GM04503 (cell line): ENCODE measurements around the gene NKD1.
"Not testable (repeated sequence)": the region's sequence is repeated elsewhere in the genome, so short reads cannot be mapped to it uniquely, and the experiment has no call there.

ENCODE experiments used
- DNase-seq: peaks from one replicate; pipeline ENCODE4 v3.0.0-alpha.2; 2012; ENCODE audit warnings: low read depth

Gene NKD1

DNA sequence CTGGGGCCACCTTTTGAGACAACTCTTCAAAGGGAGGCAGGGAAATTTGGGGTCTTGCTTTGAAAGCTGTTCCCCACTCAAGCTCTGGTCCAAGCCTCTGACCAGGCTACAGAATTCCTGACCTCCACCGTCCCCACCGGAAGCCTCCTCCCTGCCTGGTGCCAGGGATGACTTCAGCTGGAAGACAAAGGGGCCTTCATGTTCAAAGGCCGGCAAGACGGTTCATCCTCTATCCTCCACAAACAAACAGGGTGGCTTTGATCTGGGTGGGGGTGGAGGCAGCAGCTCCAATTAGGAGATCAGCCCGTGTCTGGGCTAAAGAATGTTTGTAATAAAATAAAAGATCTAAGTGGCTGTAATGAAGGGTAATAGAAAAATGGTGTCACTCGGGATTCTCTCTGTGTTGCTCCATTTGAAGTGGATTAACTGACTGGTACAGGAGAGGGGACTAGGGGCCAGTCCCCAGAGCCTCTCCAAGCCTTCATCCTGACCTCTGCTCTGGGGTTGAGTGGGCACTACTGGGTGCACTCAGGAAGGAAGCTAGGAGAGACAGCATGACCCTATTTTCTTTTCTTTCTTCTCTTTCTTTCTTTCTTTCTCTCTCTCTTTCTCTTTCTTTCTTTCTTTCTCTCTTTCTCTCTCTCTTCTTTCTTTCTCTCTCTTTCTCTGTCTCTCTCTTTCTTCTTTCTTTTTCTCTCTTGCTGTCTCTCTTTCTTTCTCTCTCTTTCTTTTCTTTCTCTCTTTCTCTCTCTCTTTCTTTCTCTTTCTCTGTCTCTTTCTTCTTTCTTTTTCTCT lies 27.5 kb upstream of the NKD1 start:
- no peak for DNase-seq

DNA sequence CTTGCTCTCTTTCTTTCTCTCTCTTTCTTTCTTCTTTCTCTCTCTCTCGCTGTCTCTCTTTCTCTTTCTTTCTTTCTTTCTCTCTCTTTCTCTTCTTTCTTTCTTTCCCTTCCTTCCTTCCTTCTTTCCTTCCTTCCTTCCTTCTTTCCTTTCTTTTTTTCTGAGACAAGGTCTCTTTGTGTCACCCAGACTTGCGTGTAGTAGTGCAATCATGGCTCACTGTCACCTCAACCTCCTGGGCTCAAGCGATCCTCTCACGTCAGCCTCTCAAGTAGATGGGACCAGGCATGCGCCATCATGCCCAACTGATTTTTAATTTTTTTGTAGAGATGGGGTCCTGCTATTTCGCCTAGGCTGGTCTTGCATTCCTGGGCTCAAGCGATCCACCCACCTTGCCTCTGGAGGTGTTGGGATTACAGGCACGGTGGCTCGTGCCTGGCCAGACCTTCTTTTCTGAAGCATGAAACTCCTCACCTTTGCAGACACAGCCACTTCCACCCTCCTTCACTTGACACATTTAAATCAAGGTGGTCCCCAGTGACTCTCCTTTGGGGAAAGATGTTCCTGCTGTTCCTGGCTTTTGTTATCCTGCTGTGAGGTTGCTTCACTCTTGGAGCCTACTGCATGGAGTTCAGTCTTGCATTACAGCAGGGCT lies 26.8 kb upstream of the NKD1 start:
- no peak for DNase-seq

DNA sequence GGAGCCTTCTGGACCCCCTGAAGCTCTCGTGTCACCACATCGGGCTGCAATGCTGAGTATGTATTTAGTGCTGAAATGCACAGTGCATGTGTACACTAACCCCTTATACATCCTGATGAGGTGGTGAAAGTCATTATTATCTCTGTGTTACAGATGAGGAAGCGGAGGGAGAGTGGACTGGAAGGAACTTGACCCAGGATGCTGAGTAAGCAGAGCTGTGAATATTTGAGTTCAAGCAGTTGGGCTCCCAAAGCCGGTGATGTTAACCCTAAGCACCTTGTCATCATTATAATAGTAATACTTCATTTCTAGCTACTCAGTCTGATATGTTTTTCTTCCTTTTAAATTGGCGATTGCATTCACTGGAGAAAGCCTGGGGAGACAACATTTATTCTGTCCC lies 25.9 kb upstream of the NKD1 start:
- DNase-seq, result no peak

DNA sequence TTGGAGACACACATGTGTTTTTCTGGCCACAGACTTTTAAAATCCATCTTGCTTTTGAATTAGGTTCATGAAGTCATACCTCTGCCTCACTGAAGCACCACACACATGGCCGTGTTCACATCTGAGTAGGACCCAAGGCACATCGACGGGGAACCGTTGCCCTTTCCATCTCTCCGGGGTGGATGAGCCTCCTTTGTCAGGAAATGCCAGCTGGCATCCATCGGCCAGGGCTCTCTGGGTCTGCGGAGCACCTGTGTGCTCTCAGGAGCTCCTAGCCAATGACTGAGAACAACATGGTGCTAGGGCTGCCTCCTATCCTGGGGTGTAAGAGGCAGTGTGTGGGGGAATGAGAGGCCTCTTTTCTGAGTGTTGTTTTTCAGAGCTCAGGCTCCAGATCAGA lies 24.5 kb upstream of the NKD1 start:
- no peak for DNase-seq

DNA sequence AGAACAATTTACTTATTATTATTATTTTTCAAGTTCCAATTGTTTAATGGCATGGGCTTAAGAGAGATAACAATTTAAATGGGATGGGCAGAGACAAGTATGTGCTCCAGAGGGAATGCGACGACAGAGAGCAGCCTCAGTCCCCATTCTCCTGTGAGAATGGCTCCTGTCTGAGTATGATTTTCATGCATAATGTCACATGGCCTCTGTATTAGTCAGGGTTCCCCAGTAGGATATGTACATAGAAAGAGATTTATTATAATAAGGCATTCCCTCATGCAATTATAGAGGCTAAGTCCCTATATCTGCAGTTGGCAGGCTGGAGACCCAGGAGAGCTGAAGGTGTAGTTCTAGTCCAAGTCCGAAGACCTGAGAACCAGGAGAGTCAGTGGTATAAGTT lies 22.9 kb upstream of the NKD1 start:
- DNase-seq, result no peak

DNA sequence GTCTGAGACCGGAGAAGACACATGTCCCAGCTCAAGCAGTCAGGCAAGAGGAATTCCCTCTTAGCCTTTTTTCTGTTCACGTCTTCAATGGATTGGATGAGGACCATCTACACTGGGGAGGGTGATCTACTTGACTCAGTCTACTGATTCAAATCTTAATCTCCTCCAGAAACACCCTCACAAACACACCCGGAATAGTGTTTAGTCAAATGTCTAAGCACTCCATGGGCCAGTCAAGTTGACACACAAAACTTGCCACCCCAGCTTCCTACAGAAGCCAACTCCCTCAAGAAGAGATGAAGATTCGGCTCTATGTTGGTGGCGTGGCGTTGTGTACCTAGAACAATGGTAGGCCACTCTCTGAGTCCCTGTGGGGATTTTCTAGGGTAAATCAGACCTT lies 22.5 kb upstream of the NKD1 start:
- no peak for DNase-seq

DNA sequence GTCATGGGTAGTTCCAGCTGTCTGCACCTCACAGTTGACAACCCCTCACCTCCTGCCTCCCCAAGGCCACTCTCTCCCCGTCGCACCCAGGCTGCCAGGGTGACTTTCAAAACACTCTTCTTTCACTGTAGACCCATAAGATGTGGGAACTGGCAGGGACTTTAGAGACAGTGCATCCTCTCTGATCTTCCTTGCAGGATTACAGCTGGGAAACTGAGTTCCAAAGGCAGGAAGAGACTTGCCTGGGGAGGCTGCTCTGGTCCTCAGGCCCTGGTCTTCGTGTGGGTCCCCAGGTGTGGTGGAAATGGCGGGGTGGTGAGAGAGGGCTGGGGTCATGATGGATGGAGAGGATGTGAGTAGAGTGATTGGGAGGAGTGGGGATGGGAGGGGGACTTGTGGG lies 21.9 kb upstream of the NKD1 start:
- DNase-seq, result no peak

DNA sequence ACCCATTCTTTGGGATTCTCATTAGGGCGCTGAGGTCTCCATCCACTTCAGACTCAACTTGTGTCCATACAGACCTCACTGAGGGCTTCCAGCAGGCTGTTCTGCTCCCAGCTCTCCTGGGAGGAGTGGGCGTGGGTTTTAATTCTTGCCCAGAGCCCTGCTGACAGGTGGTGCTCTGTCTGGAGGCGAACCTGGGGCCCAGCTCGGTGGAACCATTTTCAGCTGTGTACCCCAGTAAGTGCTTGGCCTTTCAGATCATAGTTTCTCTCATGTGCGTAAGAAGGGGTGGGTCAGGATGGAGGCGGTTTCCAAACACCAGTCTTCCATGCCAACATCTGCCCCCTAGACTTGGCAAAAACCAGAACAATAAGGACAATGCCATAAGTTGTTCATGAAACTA lies 21.4 kb upstream of the NKD1 start:
- no peak for DNase-seq

DNA sequence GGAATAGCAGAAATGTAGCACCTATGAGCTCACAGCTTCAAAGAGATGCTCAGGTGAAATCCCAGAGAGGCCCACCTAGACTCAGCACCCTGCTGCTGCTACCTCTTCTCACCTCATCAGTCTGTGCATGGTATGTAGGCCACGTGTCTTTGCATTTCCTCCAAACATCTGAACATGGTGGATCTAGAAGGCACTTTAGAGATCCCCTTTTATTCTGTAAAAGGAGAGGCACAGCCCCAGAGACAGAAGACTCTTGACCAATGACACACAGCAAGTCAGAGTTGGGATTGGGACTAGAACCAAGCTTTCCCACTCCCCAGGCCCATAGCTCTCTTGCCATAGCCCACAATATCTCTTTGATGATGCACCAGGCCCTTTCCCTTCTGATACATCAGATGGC lies 19.4 kb upstream of the NKD1 start:
- DNase-seq, result no peak

DNA sequence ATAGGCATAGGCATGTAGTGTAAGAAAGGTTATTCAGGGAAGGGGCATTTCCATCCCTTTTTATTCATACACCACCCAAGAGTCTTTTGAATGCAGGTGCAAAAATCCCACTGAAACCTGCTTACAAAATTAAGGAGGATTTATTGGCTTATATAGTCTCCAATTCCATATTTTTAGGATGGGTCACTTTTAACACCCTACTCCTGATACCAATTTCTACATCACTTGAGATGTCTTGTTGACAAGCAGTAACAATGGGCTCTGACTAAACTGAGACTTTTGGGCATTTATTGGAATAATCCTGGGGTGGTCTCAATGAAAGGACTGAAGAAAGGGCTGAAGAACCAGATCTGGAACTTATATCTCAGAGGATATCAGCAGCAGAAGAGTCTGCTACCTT lies 18.9 kb upstream of the NKD1 start:
- DNase-seq, result no peak

DNA sequence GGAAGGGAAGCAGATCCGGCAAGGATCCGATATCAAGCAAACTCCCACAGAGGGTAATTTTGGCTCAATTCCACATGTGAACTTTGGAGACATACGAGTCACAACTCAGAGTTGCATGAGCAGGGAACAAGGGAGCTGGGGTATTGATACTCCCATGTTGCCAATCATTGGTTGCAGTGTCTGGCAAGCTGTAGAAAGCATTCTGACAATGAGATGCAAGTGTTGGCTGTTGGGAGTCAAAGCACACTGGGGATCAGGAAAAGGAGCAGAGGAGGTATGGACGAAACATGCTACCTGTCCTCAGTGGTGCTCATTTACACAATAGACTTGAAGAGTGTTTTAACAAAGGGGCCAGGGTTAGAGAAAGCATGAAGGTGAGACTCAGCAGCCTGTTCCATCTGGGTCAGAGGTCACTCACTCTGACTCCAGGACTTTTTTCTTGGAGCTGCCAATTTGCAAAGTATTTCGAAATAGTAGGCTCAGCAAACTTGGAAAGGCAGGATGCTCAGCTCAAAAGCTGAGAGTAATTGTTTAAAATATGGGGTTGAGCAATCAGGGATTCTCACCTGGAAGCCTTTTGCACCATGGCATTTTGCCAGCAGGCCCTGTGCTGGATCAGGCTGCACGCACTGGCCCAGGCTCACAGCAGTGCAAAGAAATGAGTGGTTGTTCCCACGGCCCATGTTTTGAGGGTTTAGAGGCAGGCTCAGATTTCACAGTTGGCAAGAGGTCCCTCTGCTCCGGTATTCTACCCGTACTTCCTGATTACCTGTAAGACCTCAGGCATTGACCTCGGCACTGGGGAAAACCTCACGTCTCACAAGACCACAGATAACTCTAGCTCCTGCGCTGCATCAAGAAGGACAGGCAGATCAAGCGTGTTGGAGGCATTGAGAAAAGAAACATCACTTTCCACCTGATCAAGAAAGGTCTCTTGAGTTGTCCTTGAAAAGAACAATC lies 17.6 kb upstream of the NKD1 start:
- DNase-seq, result no peak

DNA sequence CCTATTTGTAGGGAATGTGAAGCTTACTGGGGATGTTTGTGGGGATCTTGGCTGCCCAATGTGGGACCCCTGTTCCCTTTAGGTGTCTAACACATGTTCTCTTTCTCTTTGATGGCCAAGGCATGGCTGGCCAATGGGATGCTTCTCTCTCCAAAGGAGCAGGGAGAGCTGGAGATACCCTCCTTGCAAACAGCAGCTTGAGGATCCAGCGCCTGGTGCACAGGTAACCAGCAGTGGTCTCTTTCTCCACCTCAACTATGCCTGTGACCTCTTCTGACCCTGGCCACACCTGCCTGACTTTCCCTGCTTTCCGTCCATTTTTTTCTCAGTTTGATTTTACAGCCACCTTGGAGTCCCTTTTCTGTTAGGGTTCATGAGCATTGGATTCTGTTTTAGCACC lies 16.8 kb upstream of the NKD1 start:
- no peak for DNase-seq

DNA sequence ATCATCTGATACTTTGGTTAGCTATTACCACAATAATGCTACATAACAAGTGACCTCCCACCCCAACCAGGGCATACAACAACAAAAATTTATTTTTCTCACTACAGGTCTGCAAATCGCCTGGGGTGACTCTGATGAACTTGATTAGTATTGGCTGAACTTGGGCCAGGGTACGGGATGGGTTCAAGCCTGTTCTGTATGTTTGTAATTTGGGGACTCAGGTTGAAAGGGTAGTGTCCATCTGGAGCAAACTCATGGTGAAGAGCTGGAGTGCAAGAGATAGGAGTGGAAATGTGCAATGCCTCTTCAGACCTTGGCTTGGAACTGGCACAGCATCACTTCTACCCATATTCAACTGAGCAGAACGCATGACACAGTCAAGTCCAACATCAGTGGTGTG lies 16.3 kb upstream of the NKD1 start:
- DNase-seq, result no peak

DNA sequence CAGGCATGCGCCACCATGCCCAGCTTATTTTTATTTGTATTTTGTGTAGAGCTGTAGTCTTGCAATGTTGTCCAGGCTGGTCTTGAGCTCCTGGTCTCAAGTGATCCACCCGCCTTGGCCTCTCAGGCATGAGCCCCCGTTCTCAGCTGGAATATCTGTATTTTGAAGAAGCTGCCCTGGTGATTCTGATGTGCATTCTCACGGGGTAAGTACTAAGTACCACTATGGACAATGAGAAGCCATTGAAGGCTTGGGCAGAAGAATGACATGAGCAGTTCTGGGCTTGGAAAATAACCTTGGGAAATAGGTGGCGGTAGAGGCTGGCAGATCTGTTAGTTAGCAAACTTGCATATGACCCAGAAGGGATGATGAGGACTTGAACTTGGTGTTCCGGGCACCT lies 15.6 kb upstream of the NKD1 start:
- no peak for DNase-seq

DNA sequence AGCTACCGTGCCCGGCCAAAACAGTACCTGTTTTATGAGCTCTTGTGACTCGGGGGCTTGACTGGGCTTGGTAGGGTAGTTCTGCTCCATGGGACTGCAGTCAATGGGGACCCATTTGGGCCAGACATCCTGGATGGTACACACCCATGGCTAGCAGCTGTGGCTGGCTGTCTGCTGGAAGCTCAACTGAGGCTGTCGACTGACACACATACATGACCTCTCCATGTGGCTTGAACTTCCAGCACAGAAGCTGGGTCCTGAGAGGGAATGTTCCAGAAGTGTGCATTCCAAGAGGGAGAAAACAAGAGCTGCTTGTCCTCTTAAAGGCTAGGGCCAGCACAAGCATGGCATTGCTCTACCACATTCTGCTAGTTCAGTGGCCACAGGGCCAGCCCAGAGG lies 14.9 kb upstream of the NKD1 start:
- no peak for DNase-seq

DNA sequence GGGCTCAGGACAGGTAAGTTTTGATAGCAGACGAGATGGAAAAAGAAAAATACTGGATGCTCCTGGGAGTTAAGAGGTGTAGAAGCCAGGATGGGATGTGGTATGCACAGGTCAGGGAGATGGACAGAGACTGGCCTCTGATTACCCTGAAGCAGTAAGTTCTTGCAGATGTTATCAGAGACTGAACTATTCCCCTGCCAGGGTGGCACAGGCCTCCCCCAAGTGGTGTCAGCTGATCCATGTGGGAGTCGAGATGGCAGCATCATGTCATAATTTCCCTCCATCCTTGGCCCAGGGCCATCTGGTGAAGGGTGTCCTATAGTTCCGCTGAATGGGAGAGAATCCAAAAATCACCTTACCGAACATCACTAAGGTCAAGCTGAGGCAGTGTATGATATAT lies 14.1 kb upstream of the NKD1 start:
- no peak for DNase-seq

DNA sequence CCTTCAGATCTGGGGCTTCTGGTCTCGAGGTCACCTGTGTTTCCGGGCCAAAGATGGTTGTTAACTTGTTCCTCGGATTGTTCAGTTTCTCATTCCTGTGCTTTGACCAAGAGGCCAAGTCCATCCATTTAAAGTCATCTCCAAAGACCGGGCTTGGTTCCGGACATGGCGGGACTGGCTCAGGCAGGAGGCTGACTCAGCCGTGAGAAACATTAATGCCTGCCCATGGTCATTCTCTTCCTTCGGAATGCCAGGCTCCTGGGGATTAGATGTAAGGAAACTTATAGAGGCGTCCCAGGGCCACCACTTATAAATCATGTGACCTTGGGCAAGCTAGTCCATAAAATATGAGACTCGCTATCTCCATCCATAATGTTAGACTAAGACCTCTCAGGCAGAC lies 13.6 kb upstream of the NKD1 start:
- DNase-seq, result no peak

DNA sequence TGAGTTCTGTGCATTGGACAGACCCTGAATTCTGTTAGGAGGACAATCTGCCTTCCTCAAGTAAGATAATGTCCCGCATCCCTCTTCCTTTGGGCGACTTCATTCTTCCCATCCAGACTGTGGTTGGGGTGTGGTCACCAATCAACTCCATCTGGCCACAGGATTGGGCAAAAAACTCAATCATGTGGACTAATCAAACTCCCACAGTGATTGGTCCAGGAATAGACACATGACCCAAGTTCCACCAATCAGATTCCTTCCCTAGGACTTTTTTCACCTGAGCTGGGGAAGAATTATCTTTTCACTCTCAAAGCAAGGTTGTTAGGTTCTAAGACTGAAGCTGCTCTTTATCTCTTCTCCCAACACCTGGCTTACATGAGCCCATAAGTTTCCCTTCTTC lies 13.2 kb upstream of the NKD1 start:
- DNase-seq, result no peak

DNA sequence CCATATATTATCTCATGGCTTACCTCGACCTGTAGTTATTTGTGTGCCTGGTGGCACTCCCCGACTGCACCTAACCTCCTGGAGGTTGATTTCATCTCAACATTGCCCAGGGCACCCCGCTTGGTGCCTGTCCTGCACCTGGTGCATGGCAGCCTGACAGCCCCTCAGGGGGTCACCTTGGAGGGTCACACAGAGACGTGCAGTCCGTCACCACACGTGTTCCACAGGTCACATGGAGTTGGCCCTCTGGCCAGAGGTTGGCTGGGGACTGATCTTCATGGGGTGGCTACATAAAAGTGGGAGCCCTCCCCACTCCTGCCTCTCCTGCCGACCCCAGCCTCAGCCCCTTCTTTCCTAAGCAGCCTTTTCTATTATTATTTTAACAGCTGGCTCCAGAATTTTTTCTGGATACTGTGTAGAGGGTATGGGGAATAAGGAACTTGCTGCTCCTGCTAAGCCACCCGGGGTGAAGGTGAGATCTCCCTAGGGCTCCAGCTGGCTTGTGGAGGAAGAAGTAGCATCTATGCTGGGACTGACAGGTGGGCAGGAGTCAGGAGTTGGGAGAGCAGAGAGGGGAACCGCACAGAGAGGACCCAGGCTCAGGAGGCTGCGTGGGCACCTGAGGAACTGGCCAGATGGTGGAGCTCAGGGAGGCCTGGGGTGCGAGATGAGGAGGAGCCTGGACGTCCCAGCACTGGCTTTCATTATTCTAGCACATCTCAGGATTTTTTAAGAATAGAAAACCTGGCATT lies 12.5 kb upstream of the NKD1 start:
- DNase-seq, result no peak

DNA sequence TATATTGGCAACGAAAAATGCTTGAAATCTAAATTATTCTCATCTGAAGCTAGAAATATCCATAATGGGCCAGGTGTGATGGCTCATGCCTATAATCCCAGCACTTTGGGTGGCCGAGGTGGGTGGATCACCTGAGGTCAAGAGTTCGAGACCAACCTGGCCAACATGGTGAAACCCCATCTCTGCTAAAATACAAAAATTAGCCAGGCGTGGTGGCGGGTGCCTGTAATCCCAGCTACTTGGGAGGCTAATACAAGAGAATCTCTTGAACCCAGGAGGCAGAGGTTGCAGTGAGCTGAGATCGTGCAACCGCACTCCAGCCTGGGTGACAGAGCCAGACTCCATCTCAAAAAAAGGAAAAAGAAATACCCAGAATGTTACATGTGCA lies 11.9 kb upstream of the NKD1 start:
- not testable (repeated sequence) for DNase-seq

DNA sequence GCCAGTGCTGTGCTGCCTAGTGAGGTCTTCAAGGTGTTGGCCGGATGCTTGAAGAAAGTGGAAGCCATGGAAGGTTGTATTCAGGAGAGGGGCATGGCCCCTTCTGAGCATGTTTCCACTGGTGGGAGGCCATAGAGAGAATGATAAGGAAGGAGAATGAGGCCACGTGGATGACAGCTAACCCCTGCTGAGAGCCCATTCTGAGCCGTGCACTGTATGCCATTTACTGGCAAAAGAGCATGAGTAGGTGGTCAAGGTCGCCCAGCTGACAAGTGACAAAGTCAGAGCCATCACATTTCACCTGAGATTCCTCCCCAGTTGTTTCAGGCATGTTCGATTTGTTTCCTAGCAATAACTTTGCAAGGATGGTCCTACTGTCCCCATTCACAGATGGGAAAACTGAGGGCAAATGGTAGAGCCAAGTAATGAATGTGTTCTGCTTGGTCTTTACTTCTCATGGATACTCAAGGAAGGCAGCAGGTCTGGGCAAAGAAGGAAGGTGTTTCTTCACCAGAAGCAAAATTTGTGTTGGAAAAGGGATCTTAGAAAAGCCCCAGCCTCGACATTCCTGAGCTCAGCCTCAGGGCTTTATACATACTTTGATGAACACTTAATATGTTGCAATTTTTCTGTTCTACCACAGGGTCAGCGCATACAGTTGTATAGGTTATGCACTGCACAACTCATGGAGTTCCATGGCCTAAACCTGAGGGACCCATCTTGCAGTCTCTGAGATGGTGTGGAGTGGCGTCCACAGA lies 10.5 kb upstream of the NKD1 start:
- DNase-seq, result no peak
